GM12865 (cell line): ENCODE data around the gene UBQLN4.
A peak's percentile ranks its signal among the peaks of the same experiment; 100 is the strongest.

Experiments used
- DNase-seq: peaks from one replicate; pipeline ENCODE4 v3.0.0; 2010; ENCODE audit warnings: low read depth
- H3K4me3 ChIP-seq: 2 replicates; pipeline ENCODE4 v1.5.1; 2011; ENCODE audit warnings: mild to moderate bottlenecking, low read depth, low read length, control low read depth
- TF ChIP-seq, protein P1 (sequence below): IDR thresholded peaks from 2 replicates; pipeline ENCODE4 v1.5.1; 2011; ENCODE audit warnings: low read length, control low read depth, low read depth, inconsistent platforms; ENCODE audit not compliant: insufficient read depth; ENCODE audit errors: missing control alignments

UBQLN4 gene

DNA sequence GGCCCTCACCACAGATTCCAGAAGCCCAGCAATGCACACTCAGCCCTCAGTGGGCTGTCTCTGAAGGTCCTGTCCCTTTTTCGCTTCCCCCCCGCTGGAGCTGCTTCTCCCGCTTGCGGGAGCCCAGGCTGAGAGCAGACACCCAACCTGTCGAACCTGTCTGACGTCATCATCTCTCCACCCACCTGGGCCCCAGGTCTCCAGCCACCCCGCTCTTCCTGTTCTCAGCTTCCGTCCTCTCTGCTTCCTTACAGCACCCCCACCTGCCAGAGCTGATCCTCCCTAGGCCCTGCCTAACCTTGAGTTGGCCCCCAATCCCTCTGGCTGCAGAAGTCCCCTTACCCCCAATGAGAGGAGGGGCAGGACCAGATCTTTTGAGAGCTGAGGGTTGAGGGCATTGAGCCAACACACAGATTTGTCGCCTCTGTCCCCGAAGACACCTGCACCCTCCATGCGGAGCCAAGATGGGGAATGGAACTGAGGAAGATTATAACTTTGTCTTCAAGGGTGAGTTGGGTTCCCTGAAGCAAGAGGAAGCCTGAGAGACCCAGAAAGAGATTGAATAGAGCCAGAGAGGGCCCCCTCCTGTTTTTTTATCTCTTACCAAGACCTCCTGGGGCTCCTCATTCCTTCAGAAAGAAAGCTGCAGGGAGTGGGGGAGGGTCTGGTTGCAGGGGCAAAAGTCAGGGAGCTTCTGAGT, 7.5 kb upstream of the UBQLN4 start, which contains the start of gene RAB25:
Gene RAB25 (plus strand): TSS at position 224 of the 700 bp plus-strand sequence. CDS start 241 bp downstream, at position 465.
- TF ChIP-seq, protein P1, sequence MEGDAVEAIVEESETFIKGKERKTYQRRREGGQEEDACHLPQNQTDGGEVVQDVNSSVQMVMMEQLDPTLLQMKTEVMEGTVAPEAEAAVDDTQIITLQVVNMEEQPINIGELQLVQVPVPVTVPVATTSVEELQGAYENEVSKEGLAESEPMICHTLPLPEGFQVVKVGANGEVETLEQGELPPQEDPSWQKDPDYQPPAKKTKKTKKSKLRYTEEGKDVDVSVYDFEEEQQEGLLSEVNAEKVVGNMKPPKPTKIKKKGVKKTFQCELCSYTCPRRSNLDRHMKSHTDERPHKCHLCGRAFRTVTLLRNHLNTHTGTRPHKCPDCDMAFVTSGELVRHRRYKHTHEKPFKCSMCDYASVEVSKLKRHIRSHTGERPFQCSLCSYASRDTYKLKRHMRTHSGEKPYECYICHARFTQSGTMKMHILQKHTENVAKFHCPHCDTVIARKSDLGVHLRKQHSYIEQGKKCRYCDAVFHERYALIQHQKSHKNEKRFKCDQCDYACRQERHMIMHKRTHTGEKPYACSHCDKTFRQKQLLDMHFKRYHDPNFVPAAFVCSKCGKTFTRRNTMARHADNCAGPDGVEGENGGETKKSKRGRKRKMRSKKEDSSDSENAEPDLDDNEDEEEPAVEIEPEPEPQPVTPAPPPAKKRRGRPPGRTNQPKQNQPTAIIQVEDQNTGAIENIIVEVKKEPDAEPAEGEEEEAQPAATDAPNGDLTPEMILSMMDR: no peak
- no peak for DNase-seq

DNA sequence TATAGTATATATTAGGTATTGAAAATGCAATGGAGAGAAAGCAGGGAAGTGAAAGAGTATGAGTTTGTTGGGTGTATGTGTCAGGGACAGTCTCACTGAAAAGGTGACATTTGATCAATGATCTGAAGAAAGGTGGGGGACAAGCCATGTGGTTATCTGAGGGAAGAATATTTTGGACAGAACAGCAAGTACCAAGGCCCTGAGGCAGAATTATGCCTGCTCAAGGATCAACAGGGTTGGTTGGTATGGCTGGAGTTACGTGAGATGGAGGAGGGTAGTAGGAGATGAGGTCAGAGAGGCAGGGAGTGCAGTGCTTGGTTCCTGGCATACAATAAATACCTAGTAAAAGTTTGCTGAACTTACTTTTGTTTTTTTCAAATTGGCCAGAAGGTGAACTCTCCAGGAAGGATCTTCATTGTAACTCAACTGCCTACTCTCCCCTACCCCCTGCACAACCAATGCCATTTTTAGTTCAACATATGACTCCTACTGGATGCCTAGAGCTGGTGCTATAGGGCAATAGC, 2.8 kb upstream of the UBQLN4 start:
- TF ChIP-seq, protein P1: no peak
- no peak overlapping the region for H3K4me3 ChIP-seq
- no peak for DNase-seq

More for the DNA sequence above, 7.5 kb upstream of the UBQLN4 start, which contains the start of gene RAB25:
- no peak within 1 kb of the TSS for H3K4me3 ChIP-seq

DNA sequence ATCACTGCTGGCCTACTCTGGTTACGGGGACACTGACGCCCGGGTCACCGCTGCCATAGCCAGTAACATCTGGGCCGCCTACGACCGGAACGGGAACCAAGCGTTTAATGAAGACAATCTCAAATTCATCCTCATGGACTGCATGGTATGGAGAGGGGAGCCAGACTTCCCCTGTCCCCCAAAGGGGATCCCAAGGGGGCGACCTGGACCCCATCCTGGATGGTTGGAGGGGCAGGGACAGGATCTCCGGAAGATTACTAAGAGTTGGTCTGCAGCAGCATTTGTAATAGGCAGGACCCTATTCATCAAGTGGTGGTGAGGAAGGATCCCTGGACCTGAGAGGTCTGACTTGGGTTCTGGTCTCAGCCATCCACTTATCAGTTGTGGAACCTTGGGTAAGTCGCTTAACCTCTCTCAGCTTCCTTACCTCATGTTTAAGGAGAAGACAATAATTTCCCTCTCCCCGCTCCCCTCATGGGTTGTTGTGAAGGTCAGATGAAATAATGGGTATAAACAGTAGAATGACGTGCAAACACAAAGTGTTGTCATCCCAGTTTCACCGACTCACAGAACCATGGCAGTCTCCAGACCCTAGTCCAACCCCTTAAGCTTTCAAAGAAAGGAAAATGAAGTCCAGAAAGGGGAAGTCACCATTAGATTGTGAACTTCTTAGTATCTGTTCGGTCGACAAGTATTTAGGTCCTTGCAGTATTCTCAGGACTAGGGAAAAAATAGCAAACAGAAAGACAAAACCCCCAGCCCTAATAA, 1.9 kb upstream of the UBQLN4 start:
- peak; percentile 21 for DNase-seq
- peak overlapping the region; percentile 94 for H3K4me3 ChIP-seq
- TF ChIP-seq, protein P1: no peak

DNA sequence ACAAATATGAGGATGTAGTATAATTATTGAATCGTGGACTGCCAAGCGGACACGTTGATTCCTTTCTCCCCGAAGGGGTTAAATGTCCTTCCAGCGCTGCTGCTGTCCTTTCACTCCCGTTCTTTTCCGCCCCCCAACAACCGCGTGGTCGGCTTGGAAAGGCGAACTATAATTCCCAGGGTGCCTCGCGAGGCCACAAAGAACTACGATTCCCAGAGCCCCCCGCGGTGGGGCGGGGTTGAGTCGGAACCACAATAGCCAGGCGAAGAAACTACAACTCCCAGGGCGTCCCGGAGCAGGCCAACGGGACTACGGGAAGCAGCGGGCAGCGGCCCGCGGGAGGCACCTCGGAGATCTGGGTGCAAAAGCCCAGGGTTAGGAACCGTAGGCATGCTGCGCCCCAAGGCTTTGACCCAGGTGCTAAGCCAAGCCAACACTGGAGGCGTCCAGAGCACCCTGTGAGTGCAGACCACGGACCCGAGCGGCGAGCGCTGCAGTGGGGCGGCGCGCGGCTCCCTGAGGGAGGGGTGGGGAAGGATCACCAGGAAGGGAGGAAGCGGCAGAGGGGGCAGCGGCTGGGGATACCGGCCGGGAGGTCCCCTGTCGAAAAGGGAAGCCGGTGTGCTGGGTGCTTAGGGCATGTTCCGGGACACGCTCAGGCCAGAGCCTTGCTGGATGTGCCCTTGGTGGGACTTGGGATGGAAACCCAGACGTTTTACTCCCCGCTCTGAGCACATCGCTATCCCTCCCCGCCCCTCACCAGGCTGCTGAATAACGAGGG, 1.1 kb upstream of the UBQLN4 start, which contains the start of gene LAMTOR2:
Gene LAMTOR2 (plus strand): TSS at position 283 of the 781 bp plus-strand sequence. CDS start 108 bp downstream, at position 391.
- H3K4me3 ChIP-seq: peak within 1 kb of the TSS; percentile 94
- DNase-seq: peak; percentile 96
- TF ChIP-seq, protein P1: no peak

DNA sequence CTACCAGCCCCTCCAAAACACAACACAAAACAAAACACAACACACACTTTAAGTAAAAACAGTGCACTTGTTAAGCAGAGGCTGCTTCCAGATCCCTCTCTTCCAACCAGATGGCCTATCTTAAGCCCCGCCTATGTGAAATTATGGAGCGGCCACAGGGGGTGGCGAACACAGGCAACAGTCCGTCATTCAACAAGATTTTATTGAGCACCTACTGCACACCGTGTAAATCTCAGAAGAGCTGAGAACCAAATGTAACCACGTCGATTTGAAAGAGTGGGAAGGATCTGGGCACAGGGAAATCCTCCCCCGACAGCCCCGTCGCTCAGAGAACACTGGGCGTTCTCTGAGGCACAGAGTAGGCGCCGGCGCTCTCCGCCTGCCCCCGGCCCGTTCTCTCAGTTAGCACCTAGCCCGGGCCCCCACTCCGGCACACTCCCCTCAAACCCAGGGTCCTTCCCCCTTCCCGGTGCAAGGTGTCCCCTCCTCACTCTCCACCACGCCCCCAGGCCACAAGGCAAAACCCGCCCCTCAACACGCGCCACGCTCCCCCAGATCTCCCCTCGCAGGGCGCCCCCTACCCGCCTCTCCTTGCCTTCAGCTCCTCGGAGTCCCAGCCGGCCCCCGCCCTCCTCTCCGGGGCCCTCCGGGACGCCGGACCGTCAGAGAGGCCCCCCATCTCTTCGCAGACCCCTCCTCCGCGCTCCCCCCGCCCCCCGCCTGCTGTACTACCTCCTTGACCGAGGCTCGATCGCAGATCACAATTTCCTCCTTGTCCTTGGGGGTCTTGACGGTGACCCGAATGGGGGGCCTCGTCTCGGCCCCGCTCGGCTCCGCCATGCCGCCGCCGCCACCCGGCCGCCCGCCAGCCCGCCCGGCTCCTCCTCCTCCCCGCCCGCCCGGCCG, 483 bp downstream of the UBQLN4 start:
- peak overlapping the region; percentile 72 for H3K4me3 ChIP-seq
- peak; percentile 70 for DNase-seq
- TF ChIP-seq, protein P1: peak; percentile 41
